ENCODE measurements around the gene STX8. TPM values are rescaled to one million over a fixed set of nuclear protein-coding genes. Genes with fewer than 3 reads are reported as not detected.
"Not testable (repeated sequence)": the region's sequence is repeated elsewhere in the genome, so short reads cannot be mapped to it uniquely, and the experiment has no call there.

Gene STX8
- total and polyA plus RNA-seq, 9 of the 15 experiments (the other 6 are each of a cell fraction or from before 2014, with no cell fraction given), result 14.6 to 42.5 (median 22.1) TPM

GRCh38 chr17:9568004-9568403, 7.6 kb downstream of the STX8 start:
- H3K27ac ChIP-seq (ENCODE audit: extremely low read depth, low read depth, low read length), result no peak overlapping the region
- FAIRE-seq, result no peak
- no peak for TF ChIP-seq KAT2B (IDR thresholded peaks at IDR 0.05; ENCODE audit: low read depth, low read length)
- TF ChIP-seq TFE3 (CRISPR knock-in tag; IDR thresholded peaks at IDR 0.05), result no peak
- TF ChIP-seq THRA (IDR thresholded peaks at IDR 0.05), result no peak
- no peak for TF ChIP-seq HNRNPH1 (optimal IDR thresholded peaks at IDR 0.05; ENCODE audit: low read depth, low read length)
- no peak for TF ChIP-seq TCF15 (CRISPR knock-in tag; IDR thresholded peaks at IDR 0.05)
- no peak for TF ChIP-seq CHD4 (IDR thresholded peaks at IDR 0.05; ENCODE audit: insufficient read depth, insufficient replicate concordance, low read depth, low read length, poor library complexity, severe bottlenecking)
- intact Hi-C loops (cut with micrococcal nuclease) (no loop called here), in situ Hi-C loops (cut with MboI) (no loop called here)
- no peaks in the 10 kb centered on the region for H3K4me1 ChIP-seq (replicated peaks in 1 of 2; ENCODE audit: control insufficient read depth in 2 of 2, insufficient read depth in 2 of 2, low read length in 2 of 2)
- no peak for DNase-seq (ENCODE audit: extremely low read depth in 1 of 4, low spot score in 3 of 4)
- H3K9ac ChIP-seq (ENCODE audit: insufficient read depth in 1 of 2, low read depth in 2 of 2, low read length in 2 of 2), result no peak overlapping the region
- no peak overlapping the region for H3K4me3 ChIP-seq
- POLR2A ChIA-PET, result no interaction called here
- no peaks in the 10 kb centered on the region for H3K79me2 ChIP-seq (ENCODE audit: control insufficient read depth, insufficient read depth, low read length)
- no peaks in the 10 kb centered on the region for H3K27me3 ChIP-seq (ENCODE audit: control insufficient read depth in 2 of 2, insufficient read depth in 2 of 2, low read length in 2 of 2)
- no peak overlapping the region for H2AFZ ChIP-seq (ENCODE audit: low read depth, low read length)
- H3K4me2 ChIP-seq (ENCODE audit: insufficient read depth, low read length), result no peak overlapping the region
- CTCF ChIA-PET (ENCODE audit: low intra/inter-chr PET ratio), result no interaction called here
- H4K20me1 ChIP-seq (replicated peaks; ENCODE audit: control insufficient read depth, insufficient read depth, low read length), result no peaks in the 10 kb centered on the region
- ATAC-seq, result no peak
- no TSS peak for BruUV-seq (replicated peaks)
- no peaks in the 10 kb centered on the region for H3K36me3 ChIP-seq (ENCODE audit: control insufficient read depth, insufficient read depth, low read length)
- H3K9me3 ChIP-seq (replicated peaks; ENCODE audit: control insufficient read depth, insufficient read depth, low read depth, low read length), result no peaks in the 10 kb centered on the region
- no peaks in the 10 kb centered on the region for H3K9me1 ChIP-seq (ENCODE audit: control insufficient read depth, insufficient read depth, low read length)

- intact Hi-C loops (cut with micrococcal nuclease); H3K4me3 ChIP-seq; H3K9ac ChIP-seq (ENCODE audit: insufficient read depth in 1 of 2, low read depth in 2 of 2, low read length in 2 of 2); H3K36me3 ChIP-seq (ENCODE audit: control insufficient read depth, insufficient read depth, low read length); BruUV-seq (replicated peaks); H3K4me1 ChIP-seq (replicated peaks in 1 of 2; ENCODE audit: control insufficient read depth in 2 of 2, insufficient read depth in 2 of 2, low read length in 2 of 2); DNase-seq (ENCODE audit: extremely low read depth in 1 of 4, low spot score in 3 of 4); H3K9me1 ChIP-seq (ENCODE audit: control insufficient read depth, insufficient read depth, low read length); H4K20me1 ChIP-seq (replicated peaks; ENCODE audit: control insufficient read depth, insufficient read depth, low read length); H3K27ac ChIP-seq (ENCODE audit: extremely low read depth, low read depth, low read length); ATAC-seq; CTCF ChIA-PET (ENCODE audit: low intra/inter-chr PET ratio); H3K79me2 ChIP-seq (ENCODE audit: control insufficient read depth, insufficient read depth, low read length); in situ Hi-C loops (cut with MboI); FAIRE-seq; H3K27me3 ChIP-seq (ENCODE audit: control insufficient read depth in 2 of 2, insufficient read depth in 2 of 2, low read length in 2 of 2); H2AFZ ChIP-seq (ENCODE audit: low read depth, low read length); H3K4me2 ChIP-seq (ENCODE audit: insufficient read depth, low read length); H3K9me3 ChIP-seq (replicated peaks; ENCODE audit: control insufficient read depth, insufficient read depth, low read depth, low read length): not testable (repeated sequence)
- 69% methylated on average over 5 of the region's 5 CpGs for WGBS (ENCODE audit: insufficient coverage, low coverage, missing lambda C conversion rate)
- POLR2A ChIA-PET, result interaction anchor here (1.3 kb wide), 1 partner anchor 12 kb away, joined by 3 read pairs; no protein-coding TSS in a partner anchor
These were observed 8.9 kb downstream of the STX8 start for GRCh38 chr17:9566739-9567138.
